ENCODE data around the gene TRIM43B.
A peak's percentile ranks its signal among the peaks of the same experiment; 100 is the strongest.
"Not testable (repeated sequence)": the region's sequence is repeated elsewhere in the genome, so short reads cannot be mapped to it uniquely, and the experiment has no call there.

Gene TRIM43B

GRCh38 chr2:95484654-95485053 is at the start of gene TRIM43B:
Gene TRIM43B (minus strand): TSS chr2:95484754. CDS start chr2:95482714, 2,040 bp downstream.
- DNase-seq: not testable (repeated sequence)

- no peak for DNase-seq
These were observed 46.8 kb upstream of the TRIM43B start for GRCh38 chr2:95531254-95531771.

- no peak for DNase-seq
These were observed 46.2 kb upstream of the TRIM43B start for GRCh38 chr2:95530734-95531133.

GRCh38 chr2:95526360-95527341 is 42.1 kb upstream of the TRIM43B start:
- peak; percentile 79 for DNase-seq

GRCh38 chr2:95525294-95526035 is 40.9 kb upstream of the TRIM43B start:
- DNase-seq: peak; percentile 4

- DNase-seq: no peak
These were observed 39.6 kb upstream of the TRIM43B start for GRCh38 chr2:95524195-95524594.

- no peak for DNase-seq
These were observed 30.2 kb upstream of the TRIM43B start for GRCh38 chr2:95514718-95515117.

- not testable (repeated sequence) for DNase-seq
These were observed 29.7 kb upstream of the TRIM43B start for GRCh38 chr2:95514226-95514625.

- DNase-seq: no peak
These were observed 24.9 kb upstream of the TRIM43B start for GRCh38 chr2:95509408-95509807.

- no peak for DNase-seq
These were observed 20.7 kb upstream of the TRIM43B start for GRCh38 chr2:95505222-95505621.

- no peak for DNase-seq
These were observed 16.3 kb upstream of the TRIM43B start for GRCh38 chr2:95500854-95501253.

- not testable (repeated sequence) for DNase-seq
These were observed 7.5 kb upstream of the TRIM43B start for GRCh38 chr2:95492076-95492475.

GRCh38 chr2:95475025-95475424 is 9.5 kb downstream of the TRIM43B start:
- DNase-seq: not testable (repeated sequence)

- DNase-seq: not testable (repeated sequence)
These were observed 16.6 kb downstream of the TRIM43B start for GRCh38 chr2:95467984-95468383.

- not testable (repeated sequence) for DNase-seq
These were observed 18.0 kb downstream of the TRIM43B start for GRCh38 chr2:95466572-95466971.

- not testable (repeated sequence) for DNase-seq
These were observed 21.3 kb downstream of the TRIM43B start for GRCh38 chr2:95463292-95463691.

- not testable (repeated sequence) for DNase-seq
These were observed 39.2 kb downstream of the TRIM43B start for GRCh38 chr2:95445317-95445716.

- DNase-seq: not testable (repeated sequence)
These were observed 42.0 kb downstream of the TRIM43B start for GRCh38 chr2:95442474-95443099.

- not testable (repeated sequence) for DNase-seq
These were observed 48.7 kb downstream of the TRIM43B start for GRCh38 chr2:95435872-95436209.

GRCh38 chr2:95435162-95435871 is 49.2 kb downstream of the TRIM43B start:
- DNase-seq: not testable (repeated sequence)

GRCh38 chr2:95434507-95435076 is 50.0 kb downstream of the TRIM43B start:
- DNase-seq: not testable (repeated sequence)

- DNase-seq: not testable (repeated sequence)
These were observed 50.6 kb downstream of the TRIM43B start for GRCh38 chr2:95433973-95434372.

Data from hematopoietic multipotent progenitor cell treated with erythropoietin and hydrocortisone succinate and interleukin-3 and kit ligand, for 4 days (in vitro differentiated cells).